GM19023 (cell line): ENCODE results near the gene PXDN.

Source experiments
- ATAC-seq: cut with Tn5 transposase; IDR thresholded peaks from one replicate; pipeline ENCODE4 v1.9.1; 2021; ENCODE audit warnings: mild to moderate bottlenecking, moderate library complexity; ENCODE audit not compliant: unreplicated experiment

Gene PXDN

DNA sequence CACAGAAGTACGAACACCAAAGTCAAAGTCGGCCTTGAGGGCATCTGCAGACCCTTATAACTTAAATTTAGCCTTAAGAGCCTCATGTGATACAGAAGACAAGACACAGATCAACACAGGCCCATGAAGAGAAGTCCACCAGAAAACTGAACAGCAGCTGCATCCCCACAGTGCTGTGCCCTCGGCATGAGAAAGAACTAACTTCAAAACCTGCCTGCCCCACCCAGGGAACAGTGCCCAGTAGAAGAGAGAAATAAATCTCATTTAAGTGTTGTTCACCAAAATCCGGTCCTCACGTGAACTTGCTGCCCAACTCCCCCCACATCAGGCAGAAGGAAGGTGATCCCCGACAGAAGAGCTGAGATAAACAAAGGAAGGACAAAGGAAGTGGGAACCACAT is 73.7 kb downstream of the PXDN start:
- ATAC-seq, result no peak

DNA sequence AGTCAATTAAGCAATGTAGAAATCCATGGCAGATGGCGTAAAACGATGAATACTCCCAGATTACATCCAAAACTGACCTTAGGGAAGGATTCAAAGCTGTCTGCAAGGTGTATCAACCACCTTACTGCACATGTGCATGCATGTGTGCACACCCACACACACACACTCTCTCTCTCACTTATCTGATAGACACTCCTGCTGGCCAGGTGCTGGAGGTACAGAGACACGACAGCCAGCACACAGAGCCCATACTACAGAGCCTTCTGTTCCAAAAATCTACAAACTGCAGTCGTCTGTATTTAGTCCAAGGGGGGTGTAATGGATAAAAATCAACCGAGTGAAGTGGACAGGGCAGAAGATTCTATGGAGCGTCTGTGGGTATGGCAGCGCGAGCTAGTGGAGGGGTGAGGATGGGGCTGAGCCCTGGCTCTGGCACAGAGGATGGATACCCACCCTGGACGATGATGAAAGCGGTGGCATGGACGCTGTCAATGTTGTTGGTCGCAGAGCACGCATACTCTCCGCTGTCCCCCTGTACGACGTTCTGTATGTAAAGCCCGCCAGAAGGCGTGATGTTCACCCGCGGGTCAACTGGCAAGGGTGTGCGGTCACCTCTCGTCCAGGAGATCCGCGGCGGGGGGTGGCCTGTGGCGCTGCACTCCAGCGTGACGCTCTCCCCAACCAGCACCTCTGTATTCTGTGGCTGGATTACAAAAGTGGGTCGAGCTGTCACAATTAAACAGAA is 78.4 kb downstream of the PXDN start:
- no peak for ATAC-seq

DNA sequence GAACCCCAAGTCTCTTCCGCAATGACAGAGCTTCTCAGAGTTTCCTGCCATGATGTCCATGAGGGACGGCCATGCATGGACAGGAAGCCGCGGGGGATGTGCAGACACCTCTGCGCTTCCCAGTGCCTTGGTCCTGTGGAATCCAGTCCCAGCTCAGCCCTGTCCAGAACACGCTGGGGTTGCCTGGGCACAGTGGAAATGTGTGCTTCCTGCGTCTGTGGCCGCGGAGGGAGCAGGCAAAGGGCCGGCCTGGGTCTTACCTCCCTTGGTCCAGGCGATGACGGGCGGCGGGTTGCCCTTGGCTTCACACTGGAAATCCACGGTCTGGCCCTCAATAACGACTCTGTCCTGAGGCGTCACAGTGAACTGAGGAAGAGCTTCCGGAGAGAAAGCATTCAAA is 79.6 kb downstream of the PXDN start:
- no peak for ATAC-seq

DNA sequence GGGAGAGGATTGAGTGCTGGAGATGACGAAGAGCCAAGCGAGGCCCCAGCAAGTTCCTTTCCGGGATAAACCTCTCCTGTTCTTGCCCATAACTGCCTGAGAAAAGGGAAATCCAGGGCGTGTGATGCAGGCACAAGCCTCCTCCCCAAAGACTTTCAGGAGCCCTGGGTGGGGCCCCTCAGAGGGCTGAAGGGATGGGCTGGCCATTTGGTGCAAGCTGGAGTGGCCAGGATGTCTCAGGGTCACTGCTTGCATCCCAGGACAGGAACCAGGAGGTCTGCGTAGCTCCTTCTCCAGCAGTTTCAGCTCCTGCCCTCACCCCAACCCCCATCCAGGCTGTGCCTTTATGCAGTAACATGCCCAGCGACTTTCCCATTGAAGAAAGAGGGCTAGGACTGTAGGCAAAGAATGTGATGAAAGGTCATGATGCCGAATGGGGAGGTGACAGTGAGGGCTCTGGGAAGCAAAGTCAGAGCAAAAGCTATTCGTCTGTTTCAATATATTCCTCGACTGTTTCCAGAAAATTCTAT is 80.2 kb downstream of the PXDN start:
- ATAC-seq, result no peak

DNA sequence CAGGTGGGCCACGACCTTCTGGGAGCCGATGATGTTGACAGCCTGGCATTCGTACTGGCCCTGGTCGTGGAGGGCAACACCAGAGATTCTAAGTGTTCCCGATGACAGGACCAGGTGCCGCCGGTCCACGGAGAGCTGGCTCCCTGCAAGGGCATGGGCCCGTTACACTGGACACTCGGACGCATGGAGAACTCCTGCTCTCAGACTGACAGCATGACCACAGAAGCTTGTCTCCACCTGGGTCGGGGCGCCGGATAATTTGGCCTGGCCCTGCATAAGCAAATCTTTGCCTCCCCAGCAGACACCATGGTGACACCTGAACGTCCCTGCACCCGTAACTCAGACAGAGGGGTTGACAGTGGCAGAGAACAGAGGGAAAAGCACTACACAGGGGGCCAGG is 80.7 kb downstream of the PXDN start:
- ATAC-seq, result no peak

DNA sequence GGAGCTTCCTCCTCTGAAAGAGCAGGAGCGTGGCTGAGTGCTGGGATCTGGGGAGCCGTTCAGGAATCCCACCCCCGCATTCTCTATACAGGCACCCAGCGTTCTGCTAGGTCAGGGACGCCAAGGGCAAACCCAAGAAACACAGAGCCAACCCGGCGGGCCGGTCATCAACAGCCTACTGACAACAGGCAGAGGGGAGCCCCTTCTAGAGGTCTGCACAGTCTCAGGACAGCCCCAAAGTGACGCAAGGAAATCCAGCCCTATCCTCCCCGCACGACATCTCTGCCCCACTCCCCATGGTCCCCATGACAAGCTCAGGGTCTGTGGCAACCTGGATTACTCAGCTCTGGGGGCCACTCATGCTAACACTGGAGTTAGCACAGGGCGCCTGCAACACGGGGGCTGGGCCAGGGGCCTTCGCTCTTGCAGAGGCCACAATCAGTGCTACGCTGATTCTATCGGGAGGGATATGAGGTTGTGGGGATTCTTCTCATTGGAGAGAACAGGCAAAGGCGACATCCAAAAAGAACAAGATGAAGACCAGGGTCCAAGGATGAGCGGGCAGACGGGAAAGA is 81.6 kb downstream of the PXDN start:
- ATAC-seq, result no peak

DNA sequence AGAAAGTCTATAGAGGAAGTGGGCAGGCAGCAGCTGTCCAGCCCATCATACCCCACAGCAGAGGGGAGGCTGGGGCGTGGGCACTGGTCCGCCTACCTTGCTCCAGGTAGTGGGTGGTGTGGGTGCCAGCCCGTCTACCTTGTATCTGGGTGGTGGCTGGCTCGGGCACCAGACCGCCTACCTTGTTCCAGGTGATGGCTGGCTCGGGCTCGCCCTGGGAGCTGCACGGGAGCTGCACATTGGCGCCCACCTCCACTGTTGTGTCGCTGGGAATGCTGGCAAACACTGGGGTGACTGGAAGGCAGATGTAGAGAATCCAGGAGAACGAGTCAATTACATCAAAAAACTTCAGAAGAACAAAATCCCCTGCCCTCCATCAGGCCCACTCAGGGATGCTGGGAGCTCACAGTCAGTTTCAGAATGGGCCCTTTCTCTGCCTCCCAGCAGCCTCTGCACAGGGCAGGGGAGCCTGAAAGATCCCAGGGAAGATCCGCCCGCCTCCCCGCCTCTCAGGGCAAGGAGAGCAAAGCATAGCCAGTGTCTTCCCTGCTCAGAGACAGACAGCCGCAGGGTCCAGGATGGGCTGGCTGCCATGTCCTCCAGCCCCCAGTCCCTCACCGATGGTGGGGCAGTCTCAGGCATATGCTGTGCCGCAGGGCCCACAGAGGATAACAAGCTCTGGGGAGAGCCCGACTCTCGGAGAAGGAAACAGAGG is 82.3 kb downstream of the PXDN start:
- ATAC-seq, result no peak

DNA sequence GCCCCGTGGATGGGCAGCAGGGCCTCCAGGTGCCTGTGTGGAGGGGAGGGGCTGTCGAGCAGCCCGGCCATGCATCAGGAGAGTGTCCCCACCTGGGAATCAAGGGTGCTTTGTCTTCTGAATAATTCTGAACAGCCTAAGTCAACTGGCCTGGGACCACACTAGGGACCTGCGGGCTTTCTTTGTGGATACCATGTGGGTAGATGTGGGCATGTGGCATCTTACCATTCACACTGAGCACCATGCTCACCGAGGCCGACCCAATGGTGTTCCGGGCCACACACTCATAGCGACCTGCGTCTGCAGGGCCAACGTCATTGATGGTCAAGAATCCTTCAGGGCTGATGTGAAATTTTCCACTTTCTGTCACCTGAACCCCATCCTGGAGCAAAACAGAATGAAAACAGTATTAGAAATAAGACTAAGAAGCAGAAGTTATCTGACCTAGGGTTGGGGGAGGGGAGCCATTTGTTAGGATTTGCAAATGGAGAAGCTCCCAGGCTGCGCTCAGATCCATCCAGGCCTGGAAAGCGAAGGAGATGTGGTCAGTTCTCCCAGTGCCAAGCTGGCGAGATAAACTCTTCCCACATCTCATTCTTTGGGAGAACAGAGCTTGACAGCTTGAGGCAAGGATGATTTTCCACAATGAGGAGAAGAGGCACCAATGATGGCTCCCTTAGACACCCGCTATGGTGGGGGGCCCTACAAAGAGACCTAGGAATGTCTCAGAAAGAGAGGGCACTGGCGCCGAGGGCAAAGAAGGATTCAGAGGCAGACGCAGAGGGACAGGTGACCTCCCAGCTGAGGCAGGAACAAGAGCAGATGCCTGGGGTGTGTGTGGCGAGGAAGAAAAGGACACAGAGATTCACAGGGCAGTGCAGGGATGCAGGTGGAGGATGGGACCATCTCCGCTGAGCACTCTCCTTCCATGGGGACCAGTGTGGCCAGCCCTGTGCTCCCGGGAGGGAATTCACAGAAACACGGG is 83.4 kb downstream of the PXDN start:
- ATAC-seq, result no peak

DNA sequence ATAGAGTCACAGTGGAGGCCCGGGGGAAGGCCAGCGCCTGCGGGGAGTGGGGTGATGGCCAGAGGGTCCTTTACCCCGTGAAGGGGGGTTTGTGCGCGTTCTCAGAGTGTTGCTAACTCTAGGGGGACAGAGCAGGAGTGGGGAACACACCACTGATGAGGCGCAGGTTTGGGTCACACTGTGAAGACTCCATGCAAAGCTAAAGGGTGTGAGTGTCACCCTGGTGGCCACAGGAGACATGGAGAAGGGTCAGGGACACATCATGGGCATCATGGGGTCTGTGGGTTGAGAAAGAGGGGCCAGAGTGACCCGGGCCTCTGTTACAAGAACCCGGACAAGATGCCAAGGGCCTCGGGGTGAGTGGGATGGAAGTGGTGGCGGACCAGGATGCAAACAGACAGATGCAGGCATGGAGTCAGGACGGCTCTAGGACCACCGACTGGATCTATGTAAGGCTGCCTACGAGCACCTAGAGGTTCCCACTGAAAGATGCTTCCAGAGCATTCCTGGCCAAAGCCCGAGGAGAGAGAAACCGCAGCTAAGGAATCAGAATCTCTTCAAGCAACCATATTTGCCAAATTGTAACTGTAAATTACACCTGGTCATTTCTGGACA is 84.3 kb downstream of the PXDN start:
- no peak for ATAC-seq

DNA sequence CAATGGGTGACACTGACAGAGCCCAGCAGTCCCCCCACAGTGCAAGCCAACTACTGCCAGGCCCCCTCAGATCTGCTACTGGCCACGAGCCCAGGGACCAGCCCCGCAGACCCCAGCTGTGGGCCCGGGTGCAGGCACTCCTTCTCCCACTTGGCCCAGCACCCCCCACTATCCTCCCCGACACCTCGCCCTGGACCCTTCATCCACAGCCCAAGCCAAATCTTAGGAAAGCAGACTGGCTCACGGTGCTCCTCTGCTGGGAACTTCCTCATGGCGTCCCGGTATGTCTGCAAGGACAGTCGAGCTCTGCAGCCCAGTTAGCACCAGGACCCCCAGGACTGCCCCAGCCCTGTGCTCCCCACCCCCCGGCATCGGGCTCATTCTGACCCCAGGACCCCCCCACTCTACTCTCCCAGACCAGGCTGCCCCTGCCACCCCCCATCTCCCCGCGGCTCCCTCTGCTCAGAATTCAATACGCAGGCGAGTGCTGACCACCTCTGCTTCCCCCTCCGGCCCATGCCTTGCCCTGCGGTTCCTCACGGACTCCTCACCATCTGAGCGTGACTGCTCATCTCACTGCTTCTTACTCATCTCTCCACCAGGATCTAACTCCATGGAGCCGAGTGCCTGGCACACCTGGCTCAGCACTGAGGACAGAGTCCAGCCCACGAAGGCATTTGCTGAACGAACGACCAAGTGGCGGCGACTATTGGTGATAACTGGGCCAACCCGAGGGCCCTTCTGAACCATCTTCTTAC is 85.7 kb downstream of the PXDN start:
- ATAC-seq, result no peak

DNA sequence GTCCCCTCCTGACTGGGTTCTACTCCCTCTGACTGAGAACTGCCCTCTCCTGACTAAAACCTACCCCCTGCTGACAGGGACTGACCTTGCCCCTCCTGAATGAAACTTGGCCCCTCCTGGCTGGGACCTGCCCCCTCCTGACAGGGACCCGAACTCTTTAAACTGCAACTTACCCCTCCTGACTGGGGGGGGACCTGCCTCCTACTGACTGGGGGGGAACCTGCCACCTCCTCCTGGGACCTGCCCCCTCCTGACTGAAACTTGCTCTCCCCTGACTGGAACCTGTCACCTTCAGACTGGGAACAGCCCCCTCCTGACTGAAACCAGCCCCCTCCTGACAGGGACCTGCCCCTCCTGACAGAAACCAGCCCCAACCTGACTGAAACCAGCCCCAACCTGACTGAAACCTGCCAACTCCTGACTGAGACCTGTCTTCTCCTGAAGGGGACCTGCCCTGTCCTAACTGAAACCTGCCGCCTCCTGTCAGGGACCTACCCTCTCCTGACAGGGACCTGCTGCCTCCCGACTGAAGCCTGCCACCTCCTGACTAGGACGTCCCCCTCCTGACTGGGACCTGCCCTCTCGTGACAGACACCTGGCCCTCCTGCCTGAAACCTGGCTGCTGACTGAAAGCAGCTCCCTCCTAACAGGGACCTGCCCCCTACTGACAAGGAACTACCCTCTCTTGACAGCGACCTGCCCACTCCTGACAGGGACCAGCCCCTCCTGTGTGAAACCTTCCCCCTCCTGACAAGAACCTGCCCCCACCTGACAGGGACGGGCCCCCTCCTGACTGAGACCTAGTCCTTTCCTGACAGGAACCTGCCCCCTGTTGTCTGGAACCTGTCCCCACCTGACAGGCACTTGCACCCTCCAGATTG is 87.1 kb downstream of the PXDN start:
- ATAC-seq, result no peak

DNA sequence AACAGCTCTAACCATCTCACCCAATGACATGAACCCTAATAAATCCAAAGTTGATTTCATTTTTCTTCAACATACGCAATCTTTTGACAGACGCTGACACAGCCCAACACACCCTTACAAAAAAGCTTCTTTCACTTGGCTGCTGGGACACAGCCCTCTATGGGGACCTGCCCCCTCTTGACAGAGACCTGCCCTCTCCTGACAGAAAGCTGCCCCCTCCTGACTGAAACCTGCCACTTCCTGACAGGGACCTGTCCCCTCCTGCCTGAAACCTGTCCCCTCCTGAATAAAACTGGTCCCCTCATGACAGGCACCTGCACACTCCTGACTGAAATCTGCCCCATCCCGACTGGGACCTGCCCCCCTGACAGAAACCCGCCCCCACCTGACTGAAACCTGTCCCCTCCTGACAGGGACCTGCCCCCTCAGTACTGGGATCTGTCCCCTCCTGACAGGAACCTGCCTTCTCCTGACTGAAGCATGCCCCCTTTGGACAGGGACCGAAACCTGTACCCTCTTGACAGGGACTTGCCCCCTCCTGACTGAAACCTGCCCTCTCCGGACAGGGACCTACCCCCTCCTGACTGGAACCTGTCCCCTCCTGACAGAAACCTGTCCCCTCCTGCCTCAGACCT is 87.9 kb downstream of the PXDN start:
- ATAC-seq, result no peak

DNA sequence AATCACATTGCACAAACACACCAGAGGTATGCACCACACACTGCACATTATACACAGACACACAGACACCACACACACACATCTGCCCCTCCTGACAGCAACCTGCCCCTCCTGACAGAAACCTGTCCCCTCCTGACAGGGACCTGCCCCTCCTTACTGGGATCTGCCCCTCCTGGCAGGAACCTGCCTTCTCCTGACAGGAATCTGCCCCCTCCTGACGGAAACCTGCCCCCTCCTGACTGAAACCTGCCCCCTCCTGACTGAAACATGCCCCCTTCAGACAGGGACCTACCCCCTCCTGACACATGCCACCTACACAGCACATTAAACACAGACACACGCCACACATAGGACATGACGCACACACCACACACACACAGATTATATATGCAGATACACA is 88.9 kb downstream of the PXDN start:
- no peak for ATAC-seq

DNA sequence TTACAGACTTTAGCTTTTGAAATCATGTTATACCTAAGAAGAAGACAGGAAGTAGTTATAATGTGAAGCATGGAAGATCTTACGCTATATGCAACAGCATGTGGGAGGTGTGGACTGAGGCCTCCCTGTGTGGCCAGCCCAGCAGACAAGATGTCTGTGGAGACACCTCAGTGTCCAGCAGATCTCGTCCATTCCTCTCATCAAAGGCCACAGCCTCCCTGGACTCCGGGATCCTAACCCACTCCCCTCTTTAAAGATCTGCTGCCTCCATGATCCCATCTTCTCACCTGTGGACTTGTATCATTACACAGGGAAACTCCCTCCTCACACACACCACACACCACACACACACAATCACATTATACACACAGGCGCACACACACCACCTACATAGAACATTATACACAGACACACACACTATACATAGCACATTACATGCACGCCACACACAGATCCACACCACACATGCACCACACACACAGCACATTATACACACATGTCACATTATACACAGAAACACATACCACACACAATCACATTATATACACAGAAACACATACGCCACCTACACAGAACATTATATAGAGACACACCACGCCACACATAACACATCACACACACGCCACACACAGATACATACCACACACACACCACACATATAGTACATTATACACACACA is 89.5 kb downstream of the PXDN start:
- ATAC-seq, result no peak

DNA sequence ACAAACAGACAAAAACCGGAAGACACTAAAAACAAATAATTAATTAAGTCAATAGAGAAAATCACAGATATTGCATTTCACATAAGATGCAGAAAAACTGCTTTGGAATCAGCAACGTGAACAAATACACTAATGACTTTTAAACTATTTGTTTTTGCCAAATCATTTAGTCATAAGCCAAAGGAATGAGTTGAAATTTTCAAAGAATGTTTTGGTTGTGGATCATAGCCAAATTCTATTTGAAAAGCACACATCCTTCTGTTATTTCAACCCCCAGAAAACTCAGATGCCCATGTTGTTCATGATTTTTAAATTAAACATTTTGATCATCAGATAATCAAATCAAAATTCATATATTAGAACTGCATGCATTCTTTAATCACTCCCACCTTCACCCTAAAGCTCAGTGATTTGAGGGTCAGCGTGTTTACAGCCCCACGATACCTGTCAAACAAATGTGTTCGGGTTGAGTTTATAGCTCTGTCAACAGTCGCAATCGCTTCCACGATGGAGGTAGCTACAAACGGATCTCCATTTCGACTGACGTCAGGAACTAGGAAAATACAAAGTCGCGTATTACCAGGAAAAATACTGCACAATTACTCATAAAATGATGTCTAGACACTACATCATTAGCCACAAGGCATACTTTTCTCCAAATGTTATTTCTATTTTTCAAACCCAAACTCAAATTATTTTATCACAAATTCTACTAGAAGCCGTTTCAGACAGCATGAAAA is 90.2 kb downstream of the PXDN start:
- no peak for ATAC-seq

DNA sequence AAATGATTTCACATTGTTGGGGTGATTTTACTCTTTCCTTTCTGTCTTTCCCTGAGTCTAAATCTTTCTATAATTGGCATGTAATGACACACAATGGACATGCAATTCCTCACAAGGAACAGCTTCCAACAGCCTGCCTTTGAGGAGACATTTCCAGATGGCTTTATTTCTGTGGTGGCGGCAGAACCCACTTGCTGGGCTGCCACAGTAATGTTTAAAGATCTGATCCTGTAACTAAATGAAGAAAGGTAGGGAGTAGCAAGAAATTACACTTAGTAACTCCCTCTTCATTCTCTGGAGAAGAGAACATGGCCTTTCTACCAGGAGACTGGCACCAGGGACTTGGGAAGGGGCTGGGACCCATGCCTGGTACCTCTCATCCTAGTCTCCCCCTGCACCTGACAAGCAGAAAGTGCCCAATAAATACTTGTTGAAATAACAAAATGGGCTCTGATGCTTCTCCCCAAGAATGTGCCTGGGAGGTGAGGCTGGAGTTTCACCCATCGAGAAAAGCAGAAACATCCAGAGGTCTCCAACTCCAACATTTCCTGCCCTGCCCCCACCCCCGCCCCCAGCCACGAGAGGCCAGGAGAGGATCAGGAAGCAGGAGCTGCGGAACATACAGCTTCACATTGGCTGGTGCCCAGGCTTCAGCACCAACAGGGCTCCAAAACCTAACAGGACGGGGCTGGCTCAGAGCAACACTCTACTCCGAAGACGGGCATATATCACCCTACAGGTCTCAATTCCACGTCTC is 92.1 kb downstream of the PXDN start:
- no peak for ATAC-seq
